Measurements from ENCODE around the gene SCFD2. TPM values are rescaled to one million over a fixed set of nuclear protein-coding genes. Genes with fewer than 3 reads are reported as not detected.

Gene SCFD2
- polyA plus RNA-seq, 1 of the 3 experiments (the other 2 are of a cell fraction) = 14.1 TPM

DNA sequence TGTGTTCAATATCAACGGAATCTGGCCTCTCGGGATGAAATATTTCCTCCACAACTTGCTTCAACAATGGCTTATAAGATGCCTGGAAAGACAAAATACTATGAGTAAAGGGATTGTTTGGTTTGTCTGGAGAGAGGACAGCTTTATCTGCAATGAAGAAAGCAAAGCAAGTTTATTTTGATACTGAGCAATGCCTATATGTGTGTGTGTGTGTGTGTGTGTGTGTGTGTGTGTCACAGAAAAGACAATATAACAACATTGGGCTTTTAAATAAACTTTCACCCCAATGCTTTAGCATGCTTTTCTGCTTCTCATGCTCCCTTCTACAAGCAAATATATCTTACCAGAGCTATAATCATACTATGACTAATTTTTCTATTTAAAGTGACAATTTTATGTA, 458.4 kb downstream of the SCFD2 start:
- 100% methylated on average over 2 of the region's 2 CpGs for WGBS (ENCODE audit: low lambda C conversion rate)
- POLR2A ChIA-PET = no interaction called here
- CTCF ChIA-PET = interaction anchor here (0.6 kb wide), 1 partner anchor 362 kb away, joined by 3 read pairs; no protein-coding TSS in a partner anchor

DNA sequence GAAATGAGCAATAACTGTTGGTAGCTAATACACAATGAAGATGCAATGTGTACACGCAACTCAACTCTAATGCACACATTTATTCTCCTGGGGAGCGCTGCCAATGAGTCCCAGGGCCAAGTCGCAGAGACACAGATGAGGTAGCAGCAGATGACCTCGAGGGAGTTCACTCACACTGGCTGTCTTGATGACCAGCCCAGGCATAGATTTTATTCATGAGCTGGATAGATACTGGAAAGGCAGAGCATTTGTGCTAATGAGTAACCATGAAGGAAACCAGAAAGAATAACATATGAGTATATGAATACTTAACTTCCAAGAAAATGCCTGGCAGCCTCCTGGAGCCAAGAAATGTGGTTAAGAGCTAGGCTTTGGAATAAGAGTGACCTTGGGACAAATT, 461.4 kb downstream of the SCFD2 start:
- Histone ChIP-seq H3K4me1 (ENCODE audit: control insufficient read depth in 1 of 2, insufficient read depth in 2 of 2, low read depth in 1 of 2, low read length in 1 of 2) (peaks cover 0 to 2% of the 10 kb centered on the region in 2 experiments; a peak in 2 of 4 replicates), H4K20me1 (ENCODE audit: insufficient read depth) (no peaks in the 10 kb centered on the region), H3K4me2 (no peak overlapping the region), H3K27ac (ENCODE audit: low read depth in 2 of 2, low read length in 1 of 2) (no peak overlapping the region), H3K79me2 (ENCODE audit: insufficient read depth) (no peaks in the 10 kb centered on the region), H3K9ac (no peak overlapping the region), H3K4me3 (ENCODE audit: low read depth in 2 of 2, low read length in 1 of 2) (no peak overlapping the region), H2AFZ (ENCODE audit: low read depth) (no peak overlapping the region), H3K36me3 (replicated peaks in 1 of 2; ENCODE audit: control insufficient read depth in 1 of 2, insufficient read depth in 2 of 2, low read length in 1 of 2) (no peaks in the 10 kb centered on the region), H3K9me2 (no peaks in the 10 kb centered on the region), H3K9me3 (no peaks in the 10 kb centered on the region), H3F3A (replicated peaks; ENCODE audit: insufficient read depth) (no peaks in the 10 kb centered on the region), H3K27me3 (ENCODE audit: insufficient read depth) (no peaks in the 10 kb centered on the region)
- WGBS (ENCODE audit: low lambda C conversion rate) = 94% methylated on average over 4 of the region's 4 CpGs
- CTCF ChIA-PET = interaction anchor here (1.0 kb wide), 1 partner anchor 21 kb away, joined by 3 read pairs; no protein-coding TSS in a partner anchor
- DNase-seq = no peak
- POLR2A ChIA-PET = no interaction called here
- TF ChIP-seq IRF3 (IDR thresholded peaks at IDR 0.05; ENCODE audit: low read depth, low read length) (no peak), JUND (IDR thresholded peaks at IDR 0.05) (no peak), EP300 (IDR thresholded peaks at IDR 0.05; ENCODE audit: borderline replicate concordance in 1 of 2, low read depth in 1 of 2, low read length in 1 of 2) (no peak), MEF2A (IDR thresholded peaks at IDR 0.05; ENCODE audit: borderline replicate concordance, low read depth) (no peak), RXRA (IDR thresholded peaks at IDR 0.05; ENCODE audit: borderline replicate concordance, low read depth) (no peak), FOXJ3 (CRISPR knock-in tag; IDR thresholded peaks at IDR 0.05) (no peak), FOSL2 (IDR thresholded peaks at IDR 0.05; ENCODE audit: borderline replicate concordance, low read depth) (no peak), RCOR1 (IDR thresholded peaks at IDR 0.05; ENCODE audit: low read length) (no peak), POLR2AphosphoS5 (IDR thresholded peaks at IDR 0.05; ENCODE audit: low read depth, low read length) (no peak), REST (IDR thresholded peaks at IDR 0.05; ENCODE audit: low read depth, low read length) (no peak), CHD2 (IDR thresholded peaks at IDR 0.05; ENCODE audit: low read length, partially characterized antibody) (no peak), RFX5 (IDR thresholded peaks at IDR 0.05; ENCODE audit: low read length) (no peak), GABPA (IDR thresholded peaks at IDR 0.05; ENCODE audit: low read depth) (no peak), FOXM1 (IDR thresholded peaks at IDR 0.05; ENCODE audit: low read depth) (no peak), NRF1 (IDR thresholded peaks at IDR 0.05; ENCODE audit: low read depth, low read length) (no peak), RAD21 (IDR thresholded peaks at IDR 0.05; ENCODE audit: low read length) (no peak)
- TF ChIP-seq, protein P1, sequence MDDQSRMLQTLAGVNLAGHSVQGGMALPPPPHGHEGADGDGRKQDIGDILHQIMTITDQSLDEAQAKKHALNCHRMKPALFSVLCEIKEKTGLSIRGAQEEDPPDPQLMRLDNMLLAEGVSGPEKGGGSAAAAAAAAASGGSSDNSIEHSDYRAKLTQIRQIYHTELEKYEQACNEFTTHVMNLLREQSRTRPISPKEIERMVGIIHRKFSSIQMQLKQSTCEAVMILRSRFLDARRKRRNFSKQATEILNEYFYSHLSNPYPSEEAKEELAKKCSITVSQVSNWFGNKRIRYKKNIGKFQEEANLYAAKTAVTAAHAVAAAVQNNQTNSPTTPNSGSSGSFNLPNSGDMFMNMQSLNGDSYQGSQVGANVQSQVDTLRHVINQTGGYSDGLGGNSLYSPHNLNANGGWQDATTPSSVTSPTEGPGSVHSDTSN (IDR thresholded peaks at IDR 0.05) = no peak

More for the DNA sequence above, 458.4 kb downstream of the SCFD2 start:
- no peaks in the 10 kb centered on the region for H3K9me2 ChIP-seq
- H3K4me2 ChIP-seq = no peak overlapping the region
- no peaks in the 10 kb centered on the region for H4K20me1 ChIP-seq (ENCODE audit: insufficient read depth)
- no peak overlapping the region for H3K9ac ChIP-seq
- no peak for TF ChIP-seq ELF1 (IDR thresholded peaks at IDR 0.05)
- no peak for TF ChIP-seq SMC3 (IDR thresholded peaks at IDR 0.05; ENCODE audit: low read depth, low read length)
- TF ChIP-seq, protein P2, sequence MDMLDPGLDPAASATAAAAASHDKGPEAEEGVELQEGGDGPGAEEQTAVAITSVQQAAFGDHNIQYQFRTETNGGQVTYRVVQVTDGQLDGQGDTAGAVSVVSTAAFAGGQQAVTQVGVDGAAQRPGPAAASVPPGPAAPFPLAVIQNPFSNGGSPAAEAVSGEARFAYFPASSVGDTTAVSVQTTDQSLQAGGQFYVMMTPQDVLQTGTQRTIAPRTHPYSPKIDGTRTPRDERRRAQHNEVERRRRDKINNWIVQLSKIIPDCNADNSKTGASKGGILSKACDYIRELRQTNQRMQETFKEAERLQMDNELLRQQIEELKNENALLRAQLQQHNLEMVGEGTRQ (IDR thresholded peaks at IDR 0.05; ENCODE audit: borderline replicate concordance, low read depth, low read length) = no peak
- TF ChIP-seq NRF1 (IDR thresholded peaks at IDR 0.05; ENCODE audit: low read depth, low read length) = no peak
- no peak for TF ChIP-seq MXI1 (IDR thresholded peaks at IDR 0.05; ENCODE audit: low read depth, low read length)
- TF ChIP-seq FOXJ3 (CRISPR knock-in tag; IDR thresholded peaks at IDR 0.05) = no peak
- no peak for TF ChIP-seq TCF12 (IDR thresholded peaks at IDR 0.05)
- H3K4me3 ChIP-seq (ENCODE audit: low read depth in 2 of 2, low read length in 1 of 2) = no peak overlapping the region
- no peaks in the 10 kb centered on the region for H3K36me3 ChIP-seq (replicated peaks in 1 of 2; ENCODE audit: control insufficient read depth in 1 of 2, insufficient read depth in 2 of 2, low read length in 1 of 2)
- no peak overlapping the region for H3K27ac ChIP-seq (ENCODE audit: low read depth in 2 of 2, low read length in 1 of 2)
- no peak overlapping the region for H2AFZ ChIP-seq (ENCODE audit: low read depth)
- no peaks in the 10 kb centered on the region for H3K9me3 ChIP-seq
- no peaks in the 10 kb centered on the region for H3K79me2 ChIP-seq (ENCODE audit: insufficient read depth)
- H3K27me3 ChIP-seq (ENCODE audit: insufficient read depth) = no peaks in the 10 kb centered on the region
- peaks cover 6% of the 10 kb centered on the region for H3F3A ChIP-seq (replicated peaks; ENCODE audit: insufficient read depth)
- H3K4me1 ChIP-seq (ENCODE audit: control insufficient read depth in 1 of 2, insufficient read depth in 2 of 2, low read depth in 1 of 2, low read length in 1 of 2) = peaks cover 0 to 2% of the 10 kb centered on the region in 2 experiments; a peak in 2 of 4 replicates
- DNase-seq = no peak
